ENCODE measurements around the gene KIF4A.
"Not testable (repeated sequence)": the region's sequence is repeated elsewhere in the genome, so short reads cannot be mapped to it uniquely, and the experiment has no call there.

The KIF4A gene

DNA sequence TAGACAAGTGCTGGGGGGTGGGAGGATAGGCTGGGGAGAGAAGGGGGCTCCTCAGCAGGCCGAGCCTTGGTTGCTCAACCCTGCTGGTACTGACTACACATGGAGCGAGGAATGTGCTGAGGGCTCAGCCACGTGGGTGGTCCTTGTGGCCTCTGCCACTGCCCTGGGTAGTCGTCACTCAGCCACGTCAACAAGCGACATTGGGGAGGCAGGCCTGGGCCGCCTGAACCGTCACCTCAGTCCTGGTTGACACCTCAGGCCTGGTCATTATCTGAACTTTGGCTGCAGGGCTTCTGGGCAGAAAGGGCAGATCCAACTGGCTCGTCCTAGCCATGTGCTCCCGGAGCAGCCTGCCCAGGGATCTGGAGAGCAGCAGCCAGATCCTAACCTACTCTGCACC, 70.5 kb downstream of the KIF4A start:
- TF ChIP-seq, protein P1, sequence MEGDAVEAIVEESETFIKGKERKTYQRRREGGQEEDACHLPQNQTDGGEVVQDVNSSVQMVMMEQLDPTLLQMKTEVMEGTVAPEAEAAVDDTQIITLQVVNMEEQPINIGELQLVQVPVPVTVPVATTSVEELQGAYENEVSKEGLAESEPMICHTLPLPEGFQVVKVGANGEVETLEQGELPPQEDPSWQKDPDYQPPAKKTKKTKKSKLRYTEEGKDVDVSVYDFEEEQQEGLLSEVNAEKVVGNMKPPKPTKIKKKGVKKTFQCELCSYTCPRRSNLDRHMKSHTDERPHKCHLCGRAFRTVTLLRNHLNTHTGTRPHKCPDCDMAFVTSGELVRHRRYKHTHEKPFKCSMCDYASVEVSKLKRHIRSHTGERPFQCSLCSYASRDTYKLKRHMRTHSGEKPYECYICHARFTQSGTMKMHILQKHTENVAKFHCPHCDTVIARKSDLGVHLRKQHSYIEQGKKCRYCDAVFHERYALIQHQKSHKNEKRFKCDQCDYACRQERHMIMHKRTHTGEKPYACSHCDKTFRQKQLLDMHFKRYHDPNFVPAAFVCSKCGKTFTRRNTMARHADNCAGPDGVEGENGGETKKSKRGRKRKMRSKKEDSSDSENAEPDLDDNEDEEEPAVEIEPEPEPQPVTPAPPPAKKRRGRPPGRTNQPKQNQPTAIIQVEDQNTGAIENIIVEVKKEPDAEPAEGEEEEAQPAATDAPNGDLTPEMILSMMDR (IDR thresholded peaks at IDR 0.05; ENCODE audit: control insufficient read depth, insufficient read depth, low read depth, low read length, missing control alignments) = no peak

DNA sequence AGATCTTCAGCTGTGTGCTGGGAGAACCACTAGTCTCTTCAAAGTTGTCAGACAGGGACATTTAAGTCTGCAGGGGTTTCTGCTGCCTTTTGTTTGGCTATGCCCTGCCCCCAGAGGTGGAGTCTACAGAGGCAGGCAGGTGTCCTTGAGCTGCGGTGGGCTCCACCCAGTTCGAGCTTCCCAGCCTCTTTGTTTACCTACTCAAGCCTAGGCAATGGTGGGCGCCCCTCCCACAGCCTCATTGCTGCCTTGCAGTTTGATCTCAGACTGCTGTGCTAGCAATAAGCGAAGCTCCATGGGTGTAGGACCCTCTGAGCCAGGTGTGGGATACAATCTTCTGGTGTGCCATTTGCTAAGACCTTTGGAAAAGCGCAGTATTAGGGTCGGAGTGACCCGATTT, 78.8 kb downstream of the KIF4A start:
- not testable (repeated sequence) for H3K4me3 ChIP-seq (ENCODE audit: control insufficient read depth, low read depth, low read length); DNase-seq (ENCODE audit: low read depth)

More for the DNA sequence above, 70.5 kb downstream of the KIF4A start:
- no peak overlapping the region for H3K4me3 ChIP-seq (ENCODE audit: control insufficient read depth, low read depth, low read length)
- no peak for DNase-seq (ENCODE audit: low read depth)

DNA sequence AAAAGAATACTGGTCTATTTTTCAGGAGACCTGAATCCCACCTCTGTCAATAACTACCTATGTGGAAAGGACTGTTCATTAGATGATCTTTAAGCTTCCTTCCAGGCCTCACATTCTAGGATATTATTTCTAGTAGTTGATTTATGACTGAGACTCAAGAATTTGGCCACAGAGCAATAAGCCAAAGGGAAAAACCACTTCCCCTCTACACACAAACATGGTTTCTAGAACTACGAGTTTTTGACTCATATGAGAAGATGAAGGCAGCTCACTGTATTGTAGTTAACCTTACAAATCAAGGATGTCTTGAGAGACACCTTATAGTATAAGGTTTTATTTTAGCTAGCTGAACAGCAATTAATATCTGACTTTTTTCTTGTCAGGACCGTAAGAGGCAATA, 96.3 kb downstream of the KIF4A start:
- no peak overlapping the region for H3K4me3 ChIP-seq (ENCODE audit: control insufficient read depth, low read depth, low read length)
- TF ChIP-seq, protein P1 (IDR thresholded peaks at IDR 0.05; ENCODE audit: control insufficient read depth, insufficient read depth, low read depth, low read length, missing control alignments) = no peak
- no peak for DNase-seq (ENCODE audit: low read depth)

DNA sequence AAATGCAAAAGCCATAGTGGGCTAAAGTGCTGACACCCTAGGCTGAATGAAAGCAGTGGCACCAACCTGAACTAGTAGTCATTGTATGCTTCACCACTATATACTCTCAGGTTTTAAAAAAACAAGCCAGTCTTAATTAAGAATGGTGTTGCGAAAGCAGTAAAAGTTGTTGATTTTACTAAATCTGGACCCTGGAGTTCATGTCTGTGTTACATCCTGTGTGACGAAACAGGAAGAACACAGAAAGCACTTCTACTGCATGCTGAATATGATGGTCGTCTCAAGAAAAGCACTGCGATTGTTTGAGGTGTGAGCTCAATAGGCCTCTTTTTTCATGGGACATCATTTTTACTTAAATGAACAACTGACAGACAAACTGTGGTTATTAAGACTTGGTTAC, 109.0 kb downstream of the KIF4A start:
- no peak for DNase-seq (ENCODE audit: low read depth)
- TF ChIP-seq, protein P1 (IDR thresholded peaks at IDR 0.05; ENCODE audit: control insufficient read depth, insufficient read depth, low read depth, low read length, missing control alignments) = no peak
- H3K4me3 ChIP-seq (ENCODE audit: control insufficient read depth, low read depth, low read length) = no peak overlapping the region

DNA sequence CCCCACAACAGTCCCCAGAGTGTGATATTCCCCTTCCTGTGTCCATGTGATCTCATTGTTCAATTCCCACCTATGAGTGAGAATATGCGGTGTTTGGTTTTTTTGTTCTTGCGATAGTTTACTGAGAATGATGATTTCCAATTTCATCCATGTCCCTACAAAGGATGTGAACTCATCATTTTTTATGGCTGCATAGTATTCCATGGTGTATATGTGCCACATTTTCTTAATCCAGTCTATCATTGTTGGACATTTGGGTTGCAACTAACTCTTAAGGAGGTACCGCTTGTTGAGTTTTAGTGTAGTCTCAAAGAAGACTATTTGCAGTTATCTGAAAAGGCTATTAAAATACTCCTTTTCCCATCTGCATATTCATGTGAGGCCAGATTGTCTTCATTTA, 110.3 kb downstream of the KIF4A start:
- not testable (repeated sequence) for H3K4me3 ChIP-seq (ENCODE audit: control insufficient read depth, low read depth, low read length); DNase-seq (ENCODE audit: low read depth)

DNA sequence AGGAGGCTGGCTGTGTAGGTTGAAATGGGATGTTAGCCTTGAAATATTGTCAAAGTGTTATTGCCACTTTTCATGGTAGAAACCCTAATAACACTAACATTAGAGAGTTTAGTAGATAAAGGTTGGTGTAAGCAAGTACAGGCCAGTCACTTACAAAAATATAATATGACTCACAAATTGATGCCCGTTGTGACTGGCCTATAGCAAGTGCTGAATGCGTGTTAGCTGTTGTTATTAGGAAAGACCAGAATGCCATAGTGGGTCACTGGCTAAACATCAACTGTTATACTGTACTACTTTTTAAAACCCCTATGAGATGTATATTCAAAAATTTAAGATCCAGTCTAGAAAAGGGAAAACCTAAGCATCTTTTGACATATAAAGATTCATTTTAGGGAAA, 112.8 kb downstream of the KIF4A start:
- no peak overlapping the region for H3K4me3 ChIP-seq (ENCODE audit: control insufficient read depth, low read depth, low read length)
- TF ChIP-seq, protein P1 (IDR thresholded peaks at IDR 0.05; ENCODE audit: control insufficient read depth, insufficient read depth, low read depth, low read length, missing control alignments) = no peak
- no peak for DNase-seq (ENCODE audit: low read depth)

DNA sequence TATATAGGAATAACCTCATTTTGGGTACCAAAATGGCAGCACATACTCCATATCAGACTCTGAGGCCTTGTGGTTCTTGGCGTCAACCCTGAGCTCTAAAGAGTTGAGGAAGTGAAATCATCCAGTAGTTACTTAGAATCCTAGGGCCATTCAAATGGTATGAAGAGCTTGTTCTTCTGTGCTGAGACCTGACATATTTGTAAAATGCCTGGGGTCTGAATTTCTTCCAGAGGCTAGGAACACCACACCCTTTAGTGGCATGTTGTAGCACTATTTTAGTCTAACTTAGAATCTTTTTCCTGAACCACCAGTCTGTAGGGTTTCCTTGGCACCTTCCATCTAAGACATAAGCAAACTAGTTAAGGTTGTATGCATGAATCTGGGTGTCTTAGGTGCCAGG, 115.1 kb downstream of the KIF4A start:
- no peak for DNase-seq (ENCODE audit: low read depth)
- no peak overlapping the region for H3K4me3 ChIP-seq (ENCODE audit: control insufficient read depth, low read depth, low read length)
- TF ChIP-seq, protein P1 (IDR thresholded peaks at IDR 0.05; ENCODE audit: control insufficient read depth, insufficient read depth, low read depth, low read length, missing control alignments) = no peak

DNA sequence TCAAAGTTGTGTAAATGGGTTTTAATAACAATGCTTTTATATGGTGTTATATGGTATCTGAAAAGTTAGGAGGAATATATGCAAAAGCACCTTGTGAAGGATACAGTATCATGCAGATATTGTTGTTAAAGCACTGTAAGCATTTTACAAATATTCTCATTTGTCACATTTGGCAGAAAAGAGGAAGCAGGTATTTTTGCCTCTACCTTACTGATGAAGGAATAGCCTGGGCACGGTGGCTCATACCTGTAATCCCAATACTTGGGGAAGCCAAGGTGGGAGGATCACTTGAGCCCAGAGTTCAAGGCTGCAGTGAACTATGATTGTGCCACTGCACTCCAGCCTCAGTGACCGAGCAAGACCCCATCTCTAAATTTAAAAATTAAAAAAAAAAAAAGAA, 121.0 kb downstream of the KIF4A start:
- H3K4me3 ChIP-seq (ENCODE audit: control insufficient read depth, low read depth, low read length) = no peak overlapping the region
- TF ChIP-seq, protein P1 (IDR thresholded peaks at IDR 0.05; ENCODE audit: control insufficient read depth, insufficient read depth, low read depth, low read length, missing control alignments) = no peak
- no peak for DNase-seq (ENCODE audit: low read depth)
